ENCODE data around the gene DNAJB8.

DNAJB8 gene

DNA sequence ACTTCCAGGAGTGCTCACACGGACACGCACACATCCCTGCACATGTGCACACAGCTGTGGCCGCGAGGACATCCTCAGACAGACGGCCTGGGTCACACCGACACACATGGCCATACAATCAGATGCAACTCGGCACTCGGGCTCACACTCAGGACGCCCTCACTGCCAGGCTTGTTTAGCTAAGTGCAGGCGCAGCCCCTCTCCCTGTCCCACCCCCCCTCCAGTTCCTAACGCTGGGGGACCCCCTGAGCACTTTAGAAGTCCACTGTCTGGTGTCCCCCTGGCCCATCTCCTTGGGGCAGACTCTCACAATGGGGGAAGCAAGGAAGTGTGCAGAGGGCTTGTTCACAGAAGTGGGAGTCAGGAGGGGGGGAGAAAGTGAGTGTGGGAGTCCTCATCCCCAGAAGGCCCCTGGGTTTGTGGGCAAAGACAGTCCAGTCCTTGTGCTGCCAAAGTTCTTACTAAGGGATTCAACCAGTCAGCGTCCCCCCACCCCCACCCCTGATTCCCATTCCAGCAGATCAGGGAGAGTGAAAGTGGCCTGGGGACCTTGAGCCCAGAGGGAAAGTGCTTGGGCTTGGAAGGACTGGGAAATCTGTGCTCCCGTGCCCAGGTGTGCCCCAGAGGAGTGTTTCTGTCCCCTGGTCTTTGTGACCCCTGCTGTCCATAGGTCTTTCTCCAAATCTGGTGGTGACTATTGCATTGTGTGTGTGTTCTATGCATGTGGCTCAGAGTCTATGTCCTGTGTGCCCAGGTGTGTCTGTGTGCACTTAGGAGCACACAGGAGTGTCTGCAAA, 27.1 kb upstream of the DNAJB8 start:
- no peak for DNase-seq (ENCODE audit: low read depth)

DNA sequence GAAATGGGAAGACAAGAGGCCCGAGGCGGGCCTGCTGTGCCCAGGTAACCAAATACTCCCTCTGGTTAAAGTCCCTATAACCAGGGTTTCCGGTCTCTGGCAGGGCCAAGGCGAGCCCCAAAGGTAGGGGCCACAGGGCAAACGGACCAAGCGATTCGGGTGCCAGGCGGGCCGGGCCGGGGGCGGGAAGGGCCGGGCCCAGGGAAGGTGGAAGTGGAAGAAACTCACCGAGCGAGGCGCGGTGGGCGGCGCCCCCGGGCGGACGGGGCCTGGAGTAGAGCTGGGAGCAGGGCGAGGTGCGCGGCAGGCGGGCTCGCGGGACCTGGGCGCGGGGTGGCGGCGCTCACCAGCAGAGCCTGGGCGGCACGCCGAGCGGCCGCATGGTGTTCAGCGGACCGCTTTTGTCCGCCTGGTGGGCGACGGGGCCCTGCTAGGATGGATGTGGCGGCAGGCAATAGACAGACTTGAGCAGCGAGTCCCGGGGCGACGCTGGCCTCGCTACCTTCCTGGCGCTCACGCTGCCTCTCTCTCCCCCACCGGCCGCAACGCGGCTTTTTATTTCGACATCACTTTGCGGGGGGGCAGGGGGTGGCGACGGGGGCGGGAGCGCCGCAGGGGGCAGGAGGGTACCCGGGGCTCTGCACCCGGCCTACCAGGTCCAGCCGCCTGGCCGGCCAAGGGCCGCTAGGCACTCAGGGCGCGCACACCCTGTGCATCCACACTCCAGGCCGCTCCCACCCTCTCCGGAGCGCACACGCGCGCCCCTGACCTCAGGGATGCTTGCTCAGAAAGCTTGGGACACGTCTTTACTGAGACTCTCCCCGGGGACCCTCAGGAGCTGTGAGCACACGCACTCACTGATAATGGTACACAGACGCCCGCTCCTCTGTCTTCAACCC, 26.2 kb upstream of the DNAJB8 start, which contains the start of gene GATA2:
Gene GATA2 (minus strand): TSS at position 531 of the 899 bp plus-strand sequence. CDS start 6,170 bp downstream, outside the sequence.
- DNase-seq (ENCODE audit: low read depth), result no peak

DNA sequence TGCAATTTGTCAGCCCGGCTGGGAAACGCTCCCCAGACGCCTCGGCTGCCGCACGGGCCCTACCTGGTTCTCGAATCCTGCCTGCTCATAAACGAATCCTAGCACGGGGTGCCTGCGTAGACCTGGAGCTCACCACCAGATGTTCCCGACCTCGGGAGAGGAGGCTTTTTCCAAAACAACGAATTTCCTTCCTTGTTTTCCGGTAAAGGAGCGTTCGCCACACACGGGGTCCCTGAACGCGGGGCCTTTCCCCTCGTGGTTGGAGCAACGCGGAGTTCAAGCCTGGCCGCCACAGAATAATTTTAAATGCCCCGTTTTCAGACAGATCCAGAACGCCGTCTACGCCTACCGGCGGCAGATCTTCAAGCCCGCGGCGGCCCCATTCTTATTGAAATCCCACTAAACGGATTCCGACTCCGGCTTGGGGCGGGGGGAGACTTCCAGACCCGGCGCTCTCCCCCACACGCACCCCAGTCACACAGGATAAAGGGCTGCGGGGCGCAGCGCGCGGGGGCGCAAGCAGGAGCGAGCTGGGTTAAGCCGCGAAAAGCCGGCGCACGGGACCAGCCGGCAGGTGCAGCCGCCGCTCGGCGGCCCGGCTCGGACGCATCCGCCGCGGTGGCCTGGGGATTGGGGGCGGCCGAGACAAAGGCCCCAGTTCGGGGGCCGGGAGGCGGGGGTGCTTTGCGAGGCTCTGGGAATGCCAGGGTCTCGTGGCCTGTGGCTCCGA, 25.4 kb upstream of the DNAJB8 start:
- no peak for DNase-seq (ENCODE audit: low read depth)

DNA sequence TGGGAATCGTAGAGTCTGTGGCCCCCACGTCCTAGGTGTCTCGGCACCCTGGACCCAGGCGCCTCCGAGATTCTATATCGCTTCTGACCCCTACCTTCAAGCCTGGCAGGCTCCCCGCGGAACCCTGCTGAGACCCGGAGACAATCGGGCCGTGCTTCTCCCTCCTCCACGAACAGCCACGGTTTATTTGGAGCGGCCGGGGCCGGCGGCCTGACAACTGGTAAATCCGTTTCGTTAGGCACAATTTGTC, 24.9 kb upstream of the DNAJB8 start:
- no peak for DNase-seq (ENCODE audit: low read depth)

DNA sequence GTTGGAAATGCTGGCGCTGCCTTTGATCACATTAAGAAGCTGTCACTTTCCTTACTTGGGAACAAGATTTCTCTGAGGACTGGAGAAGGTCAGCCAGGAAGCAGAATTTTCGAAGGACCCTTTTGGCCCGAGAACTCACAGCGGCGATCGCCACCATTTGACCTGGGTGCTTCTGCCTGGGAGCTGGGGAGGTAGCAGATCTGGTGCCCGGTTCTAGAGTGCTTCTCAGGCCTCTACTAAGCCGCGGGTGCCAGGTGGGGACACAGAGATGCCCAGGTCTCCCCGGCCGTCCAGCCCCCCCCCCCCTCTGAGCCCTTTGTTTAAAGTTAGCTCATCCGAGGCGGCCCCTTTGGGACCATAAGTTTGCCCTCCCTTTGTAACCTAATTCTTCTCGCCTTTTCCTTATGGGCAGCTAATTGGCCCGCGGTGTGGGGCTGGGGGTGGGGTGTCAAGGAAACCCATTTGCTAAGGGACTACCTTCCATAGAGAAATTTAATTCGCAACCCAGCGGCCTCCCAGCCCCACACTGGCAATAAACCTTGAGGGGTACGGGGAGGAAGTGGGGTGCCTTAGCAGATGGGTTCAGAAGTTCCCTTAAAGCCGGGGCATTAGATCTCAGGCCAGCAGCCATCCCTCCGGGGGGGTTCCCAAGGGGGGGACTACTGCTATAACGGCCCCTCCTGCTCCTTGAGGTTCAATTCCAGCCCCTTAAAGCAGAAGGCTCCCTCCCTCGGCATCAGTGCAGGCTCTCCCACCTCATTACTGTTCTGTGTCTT, 24.4 kb upstream of the DNAJB8 start:
- DNase-seq (ENCODE audit: low read depth), result no peak

DNA sequence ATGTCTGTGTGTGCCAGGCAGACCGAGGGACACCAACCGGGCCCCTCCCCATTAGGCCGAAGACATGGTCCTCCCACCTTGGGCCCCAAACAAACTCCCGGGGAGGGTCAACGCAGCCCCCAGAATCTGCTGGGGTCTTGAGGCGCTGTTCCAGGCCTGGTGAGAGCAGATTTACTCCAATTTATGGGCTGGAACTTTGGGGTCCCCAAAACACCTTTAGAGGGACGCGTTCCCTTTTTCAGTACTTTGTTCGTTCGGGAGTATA, 23.9 kb upstream of the DNAJB8 start:
- DNase-seq (ENCODE audit: low read depth), result no peak

DNA sequence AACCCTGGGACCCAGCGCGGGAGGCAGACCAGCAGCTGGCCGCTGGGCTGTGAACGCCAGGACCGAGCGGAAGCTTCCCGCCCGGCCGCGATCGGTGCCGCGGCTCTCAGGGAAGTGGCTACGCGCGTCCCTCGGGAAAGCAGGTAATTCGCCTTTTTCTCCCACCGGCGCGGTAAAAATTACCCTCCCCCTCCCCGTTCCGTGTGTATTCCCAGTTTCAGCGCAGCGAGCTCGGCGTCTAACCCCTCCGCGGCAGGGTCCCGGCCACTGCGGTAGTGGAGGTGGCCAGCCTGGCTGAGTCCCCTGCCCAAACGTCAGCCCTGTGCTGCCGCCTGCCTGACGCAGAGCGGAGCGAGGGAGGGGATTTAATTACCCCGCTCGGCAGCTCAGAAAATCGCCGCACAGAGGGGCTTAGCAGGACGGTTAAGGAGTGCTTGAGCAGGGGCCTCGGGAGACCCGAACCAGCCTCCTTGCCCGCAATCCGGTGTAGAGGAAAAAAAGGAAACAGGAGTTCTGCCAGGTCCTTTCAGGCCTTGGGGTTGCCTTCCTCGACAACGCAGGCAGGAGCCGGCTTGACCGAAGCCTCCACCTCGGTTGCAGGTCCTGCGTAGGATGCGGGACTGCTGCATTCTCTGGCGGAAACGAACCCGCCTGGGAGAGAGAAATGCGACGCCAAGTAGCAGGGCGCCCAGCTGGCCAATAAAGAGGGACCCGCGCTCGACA, 23.4 kb upstream of the DNAJB8 start:
- no peak for DNase-seq (ENCODE audit: low read depth)

DNA sequence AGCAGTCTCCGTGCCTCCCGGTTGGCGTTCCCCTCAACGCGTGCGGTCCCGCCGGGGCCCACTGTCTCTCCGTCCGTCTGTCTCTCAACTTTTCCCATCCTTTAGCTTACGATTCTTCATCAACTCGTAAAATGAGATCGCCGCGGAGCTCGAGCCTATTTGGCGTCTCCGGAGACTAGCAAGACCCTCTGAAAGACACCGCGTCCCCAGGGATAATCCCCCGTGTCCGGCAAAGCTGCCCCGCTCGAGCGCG, 22.9 kb upstream of the DNAJB8 start:
- no peak for DNase-seq (ENCODE audit: low read depth)

DNA sequence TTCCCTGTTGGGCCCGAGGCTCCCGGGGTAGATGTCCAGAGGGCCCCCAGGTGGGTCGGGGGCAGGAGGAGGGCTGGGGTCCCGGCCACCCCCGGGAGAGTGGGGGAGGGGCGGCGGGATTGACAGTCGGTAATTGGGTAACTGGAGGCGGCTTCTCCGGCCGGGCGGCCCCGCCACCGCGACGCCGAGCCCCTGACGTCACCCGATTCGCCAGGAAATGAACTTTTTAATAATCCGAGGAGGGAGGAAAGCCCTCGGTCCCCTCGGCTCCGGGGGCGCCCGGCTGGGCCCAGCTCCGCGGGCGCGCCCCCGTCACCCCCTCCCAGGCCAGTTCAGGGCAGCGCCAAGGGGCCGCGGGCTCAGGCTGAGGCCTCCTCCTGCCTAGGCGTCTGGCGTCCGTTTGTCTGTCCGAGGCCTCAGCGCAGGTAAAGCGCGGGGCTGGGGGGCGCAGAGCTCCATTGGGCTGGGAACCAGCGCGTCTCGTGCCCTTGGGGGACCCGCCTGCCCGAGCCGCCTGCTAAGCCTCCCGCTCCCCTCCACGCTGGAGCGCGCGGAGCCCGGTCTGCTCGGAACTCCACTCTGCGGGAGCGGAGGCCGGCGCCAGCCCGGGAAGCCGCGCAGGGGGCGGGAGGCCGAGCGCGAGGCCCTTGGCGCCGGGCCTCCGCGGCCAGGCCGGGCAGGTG, 22.4 kb upstream of the DNAJB8 start:
- no peak for DNase-seq (ENCODE audit: low read depth)

DNA sequence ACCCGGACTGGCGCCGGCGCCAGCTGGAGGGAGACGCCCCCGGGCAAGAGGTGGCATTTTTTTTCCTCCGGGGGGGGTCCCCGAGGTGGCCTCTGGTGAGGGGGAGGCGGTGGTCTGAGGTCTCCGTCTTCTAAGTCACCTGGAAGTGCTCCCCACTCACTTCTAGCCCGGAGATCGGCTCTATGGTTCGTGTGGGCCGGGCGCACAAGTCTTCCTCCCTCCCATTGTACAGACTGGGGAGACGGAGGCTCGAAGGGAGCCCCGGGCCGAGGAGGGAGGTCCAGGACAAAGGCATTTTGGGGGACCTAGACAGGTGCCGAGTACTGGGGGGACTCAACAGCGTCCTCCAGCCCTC, 21.9 kb upstream of the DNAJB8 start:
- no peak for DNase-seq (ENCODE audit: low read depth)

DNA sequence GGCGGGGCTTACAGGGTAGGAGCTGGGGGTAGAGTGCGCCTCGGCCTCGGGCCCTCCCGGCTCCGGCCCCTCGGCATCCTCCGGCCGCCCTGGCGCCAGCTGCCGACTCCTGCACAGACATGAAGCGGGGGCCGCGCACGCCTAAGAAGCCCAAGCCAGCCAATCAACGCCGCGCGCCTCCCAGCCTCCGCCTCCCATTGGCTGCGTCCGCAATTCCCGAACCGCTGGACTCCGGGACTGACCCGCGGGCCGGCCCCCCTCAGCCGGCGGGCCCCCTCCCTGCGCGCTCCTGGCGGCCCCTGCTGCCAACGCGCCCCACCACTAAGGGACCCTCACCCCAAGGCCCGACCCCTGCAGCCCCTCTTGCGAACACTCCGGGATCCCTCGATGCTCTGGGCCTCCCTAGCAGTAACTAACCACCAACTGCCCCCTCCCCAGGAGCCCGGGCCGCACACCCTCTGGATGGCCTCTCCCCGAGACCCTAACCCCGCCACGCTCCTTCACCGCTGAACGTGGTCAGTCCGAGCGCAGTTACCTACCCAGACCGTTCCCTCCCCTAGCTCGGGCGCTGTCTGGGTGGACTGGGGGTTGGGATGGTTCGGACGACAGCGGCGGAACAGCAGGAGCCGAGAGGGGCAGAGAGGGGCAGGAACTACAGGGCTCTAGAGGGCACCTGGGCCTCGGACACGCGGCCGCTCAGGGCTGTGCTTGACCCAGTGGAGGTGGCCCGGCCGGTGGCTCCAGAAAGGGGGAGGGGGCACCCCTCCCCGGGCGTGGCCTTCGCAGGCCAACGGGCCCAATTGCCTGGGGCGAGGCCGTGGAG, 21.3 kb upstream of the DNAJB8 start:
- DNase-seq (ENCODE audit: low read depth), result peak; percentile 79

DNA sequence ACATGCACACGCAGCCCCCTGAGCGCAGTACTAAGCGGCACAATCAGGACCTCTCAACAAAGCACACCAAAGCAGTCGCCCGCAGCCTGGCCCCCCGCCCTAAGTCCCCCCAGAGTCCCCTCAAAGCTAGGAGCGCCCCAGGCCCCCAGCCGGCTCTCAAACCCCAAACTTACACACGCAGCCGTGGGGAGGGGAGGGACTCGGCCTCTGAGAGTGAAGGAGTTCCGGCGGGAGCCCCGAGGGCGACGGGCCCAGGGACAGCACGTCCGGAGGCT, 20.8 kb upstream of the DNAJB8 start:
- DNase-seq (ENCODE audit: low read depth), result no peak

DNA sequence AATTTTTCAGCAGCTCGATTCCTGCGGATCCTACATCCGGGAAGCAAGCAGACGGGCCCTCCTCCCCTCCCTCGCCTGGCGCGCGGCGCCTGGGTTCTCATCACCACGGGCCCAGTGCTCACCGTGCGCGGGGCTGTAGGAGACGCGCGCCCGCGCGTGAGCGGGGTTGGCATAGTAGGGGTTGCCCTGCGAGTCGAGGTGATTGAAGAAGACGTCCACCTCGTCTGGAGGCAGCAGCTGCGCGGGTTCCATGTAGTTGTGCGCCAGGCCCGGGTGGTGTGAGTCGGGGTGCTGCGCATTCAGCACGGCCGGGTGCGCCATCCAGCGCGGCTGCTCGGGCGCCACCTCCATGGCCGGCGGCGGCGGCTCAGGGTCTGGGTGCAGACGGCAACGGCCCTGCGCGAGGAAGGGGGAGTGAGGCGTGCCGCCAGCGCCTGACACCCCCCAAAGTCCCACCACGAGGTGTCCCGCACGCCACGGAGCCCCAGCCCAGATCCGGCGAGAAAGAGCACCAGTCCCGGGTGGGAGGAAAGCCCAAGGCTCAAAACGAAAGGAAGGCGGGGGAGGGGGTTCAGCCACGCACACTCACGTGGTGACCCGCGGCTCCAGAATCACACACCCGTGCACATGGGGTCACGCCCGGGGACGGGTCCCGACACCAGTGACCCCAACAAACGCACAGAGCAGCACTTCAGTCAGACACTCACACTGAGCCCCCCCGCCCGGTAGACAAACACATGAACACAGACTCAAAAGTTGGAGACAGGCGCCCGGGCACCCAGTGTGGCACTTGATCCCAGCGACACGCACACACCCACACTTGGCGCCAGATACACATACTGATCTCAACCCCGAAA, 20.2 kb upstream of the DNAJB8 start:
- DNase-seq (ENCODE audit: low read depth), result peak; percentile 26

DNA sequence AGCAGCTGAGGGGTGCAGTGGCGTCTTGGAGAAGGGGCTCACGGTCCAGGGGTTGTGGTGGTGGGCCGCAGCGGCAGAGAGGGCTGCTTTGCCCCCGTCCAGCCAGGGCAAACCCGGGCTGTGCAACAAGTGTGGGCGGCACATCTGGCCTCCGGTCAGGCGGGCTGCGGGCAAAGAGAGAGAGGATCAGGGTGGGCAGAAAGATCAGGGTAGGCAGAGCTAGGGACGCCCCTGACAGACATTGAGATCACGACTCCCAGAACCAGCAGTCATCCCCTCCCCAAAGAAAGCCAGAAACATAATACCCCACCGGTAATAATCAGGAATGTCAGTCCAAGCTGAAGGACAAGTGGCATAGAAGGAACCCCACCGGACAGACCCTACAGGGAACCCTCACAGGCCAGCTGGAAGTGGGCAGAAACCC, 19.5 kb upstream of the DNAJB8 start:
- DNase-seq (ENCODE audit: low read depth), result no peak

DNA sequence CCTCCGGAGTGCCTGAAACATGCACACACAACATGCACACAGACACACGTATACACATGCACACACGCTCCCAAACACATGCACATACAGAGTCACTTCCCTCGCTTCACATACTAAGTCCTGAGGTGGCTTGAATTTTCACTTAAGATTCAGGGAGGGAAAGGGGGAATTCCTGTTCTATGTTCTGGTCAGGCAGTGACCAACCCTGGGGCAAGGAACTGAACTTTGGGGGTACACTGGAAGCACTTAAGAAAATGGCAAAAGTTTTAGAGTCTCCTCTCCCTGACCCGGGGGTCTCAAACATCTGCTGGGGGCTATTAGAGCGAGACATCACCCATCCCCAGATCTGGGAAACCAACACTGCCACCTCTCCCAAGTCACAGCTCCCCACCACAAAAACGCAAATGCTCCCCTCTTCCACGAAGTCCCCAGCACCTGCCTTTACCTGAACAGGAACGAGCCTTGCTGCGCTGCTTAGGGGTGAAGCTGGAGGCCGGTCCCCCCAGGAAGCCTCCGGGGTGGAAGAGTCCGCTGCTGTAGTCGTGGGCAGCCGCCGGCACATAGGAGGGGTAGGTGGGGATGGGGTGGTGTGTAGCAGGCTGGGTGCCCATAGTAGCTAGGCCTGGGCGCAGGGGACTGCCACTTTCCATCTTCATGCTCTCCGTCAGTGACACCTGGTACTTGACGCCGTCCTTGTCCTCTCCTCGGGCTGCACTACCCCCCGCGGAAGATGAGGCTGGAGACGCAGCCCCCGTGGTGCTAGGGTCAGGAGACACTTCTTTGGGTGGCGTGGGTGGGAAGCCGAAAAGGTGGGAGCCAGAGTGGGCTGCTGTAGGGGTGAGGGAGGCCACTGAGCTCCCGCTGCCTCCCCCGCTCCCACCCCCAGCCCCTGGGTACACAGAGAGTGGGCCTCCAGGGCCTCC, 18.9 kb upstream of the DNAJB8 start:
- no peak for DNase-seq (ENCODE audit: low read depth)

DNA sequence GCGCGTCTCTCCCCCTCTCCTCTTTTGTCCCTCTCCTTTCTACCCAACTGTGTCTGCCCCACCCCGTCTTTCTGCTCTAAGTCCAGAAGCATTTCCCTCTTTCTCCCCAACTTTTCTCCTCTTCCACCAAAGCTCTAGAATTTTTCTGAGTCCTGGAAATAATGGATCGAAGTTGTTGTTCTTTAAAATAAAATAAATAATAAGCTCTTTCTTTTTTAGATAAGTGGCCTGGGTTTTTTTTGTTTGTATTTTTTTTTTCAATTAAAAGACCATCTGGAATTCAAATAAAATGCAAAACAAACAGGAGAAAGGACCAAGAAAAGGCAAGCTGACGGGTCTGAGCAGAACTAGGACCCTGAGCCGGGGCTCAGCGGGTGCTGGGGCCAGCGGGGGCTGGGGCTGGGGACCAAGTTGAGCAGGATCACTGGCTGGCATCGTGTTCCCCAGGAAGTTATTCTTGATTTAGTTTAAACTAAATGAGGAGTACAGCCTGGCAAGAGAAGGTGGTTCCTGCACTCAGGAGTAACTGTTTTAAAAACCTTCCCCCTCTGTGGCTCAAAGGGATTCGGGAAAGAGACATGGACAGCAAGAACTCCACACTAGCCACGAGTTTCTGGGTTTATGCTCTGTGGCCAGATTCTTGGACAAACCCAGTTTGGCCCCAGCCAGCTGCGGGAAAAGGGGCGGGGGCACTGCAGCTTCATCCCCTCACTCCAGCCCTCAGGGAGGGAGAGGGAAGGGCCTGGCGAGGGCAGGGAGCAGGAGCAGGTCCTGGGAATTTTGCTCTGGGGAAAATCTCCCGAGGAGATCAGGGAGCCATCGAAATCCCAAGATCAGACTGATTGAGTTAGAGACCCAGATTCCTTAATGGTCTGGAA, 18.0 kb upstream of the DNAJB8 start:
- DNase-seq (ENCODE audit: low read depth), result no peak

DNA sequence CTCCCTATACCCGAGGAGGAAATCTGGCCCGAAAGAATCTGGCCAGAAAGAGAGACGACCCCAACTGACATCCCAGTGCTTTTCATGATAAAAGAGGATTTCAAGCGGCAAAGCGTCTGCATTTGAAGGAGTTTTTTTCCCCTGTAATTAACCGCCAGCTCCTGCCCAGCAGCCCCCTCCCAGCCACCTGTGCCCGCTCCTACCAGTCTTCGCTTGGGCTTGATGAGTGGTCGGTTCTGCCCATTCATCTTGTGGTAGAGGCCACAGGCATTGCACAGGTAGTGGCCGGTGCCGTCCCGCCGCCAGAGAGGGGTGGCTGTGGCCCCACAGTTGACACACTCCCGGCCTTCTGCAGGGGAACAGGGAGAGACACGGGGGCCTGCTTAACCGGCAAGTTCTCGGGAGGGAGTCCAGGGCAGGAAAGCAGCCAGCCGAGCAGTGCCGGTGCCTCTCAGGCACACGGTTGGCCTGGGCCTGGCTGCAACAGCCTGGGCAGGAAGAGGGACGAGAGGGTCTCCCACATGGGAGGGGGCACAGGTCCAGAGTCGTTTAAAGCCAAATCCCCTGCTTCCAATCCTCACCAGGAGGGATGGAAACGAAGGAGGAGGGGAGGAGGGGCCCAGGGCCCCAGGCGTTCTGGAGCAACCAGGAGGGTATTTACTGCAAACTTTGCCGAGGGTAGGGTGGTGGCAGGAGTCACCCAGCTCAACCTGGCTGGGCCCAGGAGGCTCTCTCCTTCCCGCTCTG, 17.1 kb upstream of the DNAJB8 start:
- DNase-seq (ENCODE audit: low read depth), result no peak
